B cell (primary cell): ENCODE data around the gene QSOX2.

Source experiments
- CTCF ChIP-seq: fragments of 200-600 bp; IDR thresholded peaks from one replicate; pipeline ENCODE4 v1.8.0; 2022; ENCODE audit warnings: antibody characterized with exemption, mild to moderate bottlenecking
- EZH2 ChIP-seq: IDR thresholded peaks from 2 replicates; pipeline ENCODE4 v1.6.1; 2012; ENCODE audit warnings: borderline replicate concordance, low read depth, mild to moderate bottlenecking, moderate library complexity, low read length; ENCODE audit not compliant: insufficient read depth, poor library complexity, severe bottlenecking

GRCh38 chr9:136258786-136259516 is 13.3 kb upstream of the QSOX2 start:
- TF ChIP-seq CTCF (no peak), EZH2 (no peak)
